ENCODE data around the gene CAMK2G. TPM values are rescaled to one million over a fixed set of nuclear protein-coding genes. Genes with fewer than 3 reads are reported as not detected.

Gene CAMK2G
- total RNA-seq, 1 experiment from 2014 or later, result 41.4 TPM

- no TSS peak for BruUV-seq (replicated peaks)
- Histone ChIP-seq H3K4me3 (ENCODE audit: low read depth in 2 of 2, low read length in 2 of 2) (no peak overlapping the region), H3K4me1 (ENCODE audit: control insufficient read depth, insufficient read depth, low read length) (peaks cover 3% of the 10 kb centered on the region; the same call in 1 of the 2 replicates), H3K36me3 (ENCODE audit: control insufficient read depth, insufficient read depth, low read length) (peaks cover 14% of the 10 kb centered on the region; the same call in 1 of the 2 replicates), H3K27me3 (ENCODE audit: control insufficient read depth, insufficient read depth, low read length) (no peaks in the 10 kb centered on the region), H3K9me3 (ENCODE audit: control insufficient read depth, insufficient read depth, low read depth, low read length) (no peaks in the 10 kb centered on the region), H3K27ac (ENCODE audit: low read length) (no peak overlapping the region)
- CTCF ChIA-PET, result no interaction called here
- intact Hi-C loops (cut with micrococcal nuclease; ENCODE audit: unreplicated experiment), result no loop called here
- POLR2A ChIA-PET, result no interaction called here
- TF ChIP-seq POLR2AphosphoS5 (IDR thresholded peaks at IDR 0.05; ENCODE audit: low read depth, low read length) (no peak), SIN3A (IDR thresholded peaks at IDR 0.05; ENCODE audit: borderline replicate concordance, insufficient read depth, low read depth, low read length) (no peak), CTCF (IDR thresholded peaks at IDR 0.05) (no peak), TCF7L2 (IDR thresholded peaks at IDR 0.05; ENCODE audit: low read depth, low read length) (no peak), REST (IDR thresholded peaks at IDR 0.05; ENCODE audit: insufficient read depth in 1 of 2, low read depth in 2 of 2, low read length in 1 of 2) (no peak)
- no peak for DNase-seq (ENCODE audit: low read depth, low spot score)
- no peak for ATAC-seq
- in situ Hi-C loops (cut with HindIII; ENCODE audit: low pct_unique_long_range_greater_than_20kb, low sequenced_read_pairs), result no loop called here
Measured at GRCh38 chr10:73790886-73791625, 83.3 kb downstream of the CAMK2G start.

GRCh38 chr10:73789659-73790055 lies 84.7 kb downstream of the CAMK2G start:
- ChIA-PET POLR2A (no interaction called here), CTCF (interaction anchor here (0.6 kb wide), 1 partner anchor 56 kb away, joined by 9 read pairs; no protein-coding TSS in a partner anchor)
- no peak for ATAC-seq
- no peak for DNase-seq (ENCODE audit: low read depth, low spot score)
- no peak overlapping the region for H3K27ac ChIP-seq (ENCODE audit: low read length)
- intact Hi-C loops (cut with micrococcal nuclease; ENCODE audit: unreplicated experiment) (no loop called here), in situ Hi-C loops (cut with HindIII; ENCODE audit: low pct_unique_long_range_greater_than_20kb, low sequenced_read_pairs) (no loop called here)
- peaks cover 17% of the 10 kb centered on the region; the same call in 1 of the 2 replicates for H3K36me3 ChIP-seq (ENCODE audit: control insufficient read depth, insufficient read depth, low read length)
- no peaks in the 10 kb centered on the region for H3K9me3 ChIP-seq (ENCODE audit: control insufficient read depth, insufficient read depth, low read depth, low read length)
- no peaks in the 10 kb centered on the region for H3K27me3 ChIP-seq (ENCODE audit: control insufficient read depth, insufficient read depth, low read length)
- no TSS peak for BruUV-seq (replicated peaks)
- TF ChIP-seq TCF7L2 (IDR thresholded peaks at IDR 0.05; ENCODE audit: low read depth, low read length), result no peak
- TF ChIP-seq REST (IDR thresholded peaks at IDR 0.05; ENCODE audit: insufficient read depth in 1 of 2, low read depth in 2 of 2, low read length in 1 of 2), result no peak
- TF ChIP-seq SIN3A (IDR thresholded peaks at IDR 0.05; ENCODE audit: borderline replicate concordance, insufficient read depth, low read depth, low read length), result no peak
- TF ChIP-seq CTCF (IDR thresholded peaks at IDR 0.05), result no peak
- TF ChIP-seq POLR2AphosphoS5 (IDR thresholded peaks at IDR 0.05; ENCODE audit: low read depth, low read length), result no peak
- peaks cover 3% of the 10 kb centered on the region; the same call in 1 of the 2 replicates for H3K4me1 ChIP-seq (ENCODE audit: control insufficient read depth, insufficient read depth, low read length)
- no peak overlapping the region for H3K4me3 ChIP-seq (ENCODE audit: low read depth in 2 of 2, low read length in 2 of 2)

Measured in Panc1 (cell line).